Suprapubic skin (tissue), 3 donors: Measurements from ENCODE around the gene DTD2.

Experiments used
- CTCF ChIP-seq, 2 donors: fragments of 200-600 bp in 1 of 2; fragments of 450-650 bp in 1 of 2; sonication (generic) in 1 of 2; IDR thresholded peaks; one replicate each; pipeline ENCODE4 v1.5.1; 2016 to 2019; ENCODE audit warnings: antibody characterized with exemption in 2 of 2, mild to moderate bottlenecking in 1 of 2, moderate library complexity in 1 of 2
- EP300 ChIP-seq: sonication (generic); formaldehyde crosslinking; IDR thresholded peaks from one replicate; pipeline ENCODE4 v1.6.1; 2017; ENCODE audit warnings: antibody characterized with exemption
- POLR2A ChIP-seq, 2 donors: fragments of 450-650 bp; IDR thresholded peaks; one replicate each; pipeline ENCODE4 v1.6.1; 2017; ENCODE audit warnings: antibody characterized with exemption in 2 of 2, mild to moderate bottlenecking in 2 of 2, moderate library complexity in 2 of 2

GRCh38 chr14:31449136-31449535 lies 8.2 kb downstream of the DTD2 start:
- TF ChIP-seq EP300 (no peak), CTCF (IDR thresholded peaks at IDR 0.05) (no peak), POLR2A (IDR thresholded peaks at IDR 0.05) (no peak)
